Trophoblast cell (in vitro differentiated cells and primary cell): ENCODE results near the gene KRTAP4-1.
"Not testable (repeated sequence)": the region's sequence is repeated elsewhere in the genome, so short reads cannot be mapped to it uniquely, and the experiment has no call there.

Source experiments
- DNase-seq, 2 donors: peaks; one replicate each; pipeline ENCODE4 v3.0.0-alpha.2; 2016
- H2AFZ ChIP-seq: 2 replicates; pipeline ENCODE4 v1.6.1; 2013; ENCODE audit warnings: low read length, moderate library complexity, mild to moderate bottlenecking; ENCODE audit not compliant: insufficient read depth, poor library complexity
- H2AK5ac ChIP-seq: 2 replicates; pipeline ENCODE4 v1.6.1; 2013; ENCODE audit warnings: mild to moderate bottlenecking, low read length
- H2BK120ac ChIP-seq: 2 replicates; pipeline ENCODE4 v1.6.1; 2013; ENCODE audit warnings: low read length, mild to moderate bottlenecking, moderate library complexity; ENCODE audit not compliant: insufficient read depth, poor library complexity
- H2BK12ac ChIP-seq: 2 replicates; pipeline ENCODE4 v1.6.1; 2013; ENCODE audit warnings: mild to moderate bottlenecking, low read length, moderate library complexity
- H2BK5ac ChIP-seq: 2 replicates; pipeline ENCODE4 v1.6.1; 2013; ENCODE audit warnings: low read length, low read depth, moderate library complexity, mild to moderate bottlenecking; ENCODE audit not compliant: poor library complexity
- H3K14ac ChIP-seq: 2 replicates; pipeline ENCODE4 v1.6.1; 2013; ENCODE audit warnings: mild to moderate bottlenecking, low read length
- H3K18ac ChIP-seq: 2 replicates; pipeline ENCODE4 v1.6.1; 2013; ENCODE audit warnings: mild to moderate bottlenecking, low read length
- H3K23ac ChIP-seq: 2 replicates; pipeline ENCODE4 v1.6.1; 2013; ENCODE audit warnings: low read length
- H3K27ac ChIP-seq: 2 replicates; pipeline ENCODE4 v1.5.1; 2013; ENCODE audit warnings: low read depth, mild to moderate bottlenecking, inconsistent platforms, low read length, moderate library complexity
- H3K27me3 ChIP-seq: 2 replicates; pipeline ENCODE4 v1.6.1; 2013; ENCODE audit warnings: inconsistent platforms, mild to moderate bottlenecking, low read length, moderate library complexity; ENCODE audit not compliant: insufficient read depth
- H3K36me3 ChIP-seq, 2 experiments: 1 replicate in 1 of 2; 2 replicates in 1 of 2; pipeline ENCODE4 v1.6.1; 2013; ENCODE audit warnings: low read length in 2 of 2, mild to moderate bottlenecking in 2 of 2, moderate library complexity in 1 of 2; ENCODE audit not compliant: insufficient read depth in 2 of 2, control insufficient read depth in 1 of 2
- H3K4ac ChIP-seq: 2 replicates; pipeline ENCODE4 v1.6.1; 2013; ENCODE audit warnings: low read depth, mild to moderate bottlenecking, low read length, moderate library complexity
- H3K4me1 ChIP-seq, 2 experiments: 1 replicate in 1 of 2; 2 replicates in 1 of 2; pipeline ENCODE4 v1.6.1; 2013; ENCODE audit warnings: low read length in 2 of 2, mild to moderate bottlenecking in 2 of 2, moderate library complexity in 1 of 2; ENCODE audit not compliant: insufficient read depth in 2 of 2, control insufficient read depth in 1 of 2
- H3K4me2 ChIP-seq: 2 replicates; pipeline ENCODE4 v1.6.1; 2013; ENCODE audit warnings: inconsistent platforms, mild to moderate bottlenecking, low read length, moderate library complexity
- H3K4me3 ChIP-seq: 2 replicates; pipeline ENCODE4 v1.5.1; 2013; ENCODE audit warnings: mild to moderate bottlenecking, low read depth, low read length, inconsistent platforms
- H3K79me1 ChIP-seq: one replicate; pipeline ENCODE4 v1.6.1; 2013; ENCODE audit warnings: low read length
- H3K79me2 ChIP-seq: 2 replicates; pipeline ENCODE4 v1.6.1; 2013; ENCODE audit warnings: low read length, mild to moderate bottlenecking; ENCODE audit not compliant: control insufficient read depth, insufficient read depth, poor library complexity
- H3K9ac ChIP-seq: 2 replicates; pipeline ENCODE4 v1.6.1; 2013; ENCODE audit warnings: mild to moderate bottlenecking, low read length
- H3K9me3 ChIP-seq: 2 replicates; pipeline ENCODE4 v1.6.1; 2013; ENCODE audit warnings: low read depth, mild to moderate bottlenecking, control low read depth, inconsistent platforms, low read length; ENCODE audit not compliant: insufficient read depth
- H4K12ac ChIP-seq: 2 replicates; pipeline ENCODE4 v1.6.1; 2013; ENCODE audit warnings: low read depth, mild to moderate bottlenecking, low read length, moderate library complexity
- H4K8ac ChIP-seq: 2 replicates; pipeline ENCODE4 v1.6.1; 2013; ENCODE audit warnings: low read depth, mild to moderate bottlenecking, low read length, moderate library complexity
- H4K91ac ChIP-seq: one replicate; pipeline ENCODE4 v1.6.1; 2013; ENCODE audit warnings: low read depth, mild to moderate bottlenecking, low read length, moderate library complexity
- WGBS: extraction: QIAGEN DNeasy Blood & Tissue Kit; methylation state at CpG from one replicate; pipeline ENCODE4 v1.1.7; 2013; ENCODE audit warnings: missing lambda C conversion rate; ENCODE audit not compliant: insufficient read length, insufficient coverage; ENCODE audit errors: extremely low coverage; 5-methylcytosine and 5-hydroxymethylcytosine counted together

The KRTAP4-1 gene

DNA sequence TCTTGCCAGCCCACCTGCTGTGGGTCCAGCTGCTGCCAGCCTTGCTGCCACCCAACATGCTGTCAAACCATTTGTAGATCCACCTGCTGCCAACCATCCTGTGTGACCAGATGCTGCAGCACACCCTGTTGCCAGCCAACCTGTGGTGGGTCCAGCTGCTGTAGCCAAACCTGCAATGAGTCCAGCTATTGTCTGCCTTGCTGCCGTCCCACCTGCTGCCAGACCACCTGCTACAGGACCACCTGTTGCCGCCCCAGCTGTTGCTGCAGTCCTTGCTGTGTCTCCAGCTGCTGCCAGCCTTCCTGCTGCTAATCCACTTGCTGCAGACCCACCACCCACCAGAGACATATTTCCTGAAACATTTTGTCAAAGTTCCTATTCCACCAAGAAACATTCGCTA is 5.6 kb upstream of the KRTAP4-1 start:
- Histone ChIP-seq H3K27ac (no peak overlapping the region), H4K12ac (no peak overlapping the region), H2BK5ac (no peak overlapping the region), H3K4me2 (no peak overlapping the region), H3K18ac (no peak overlapping the region), H2BK12ac (no peak overlapping the region), H3K27me3 (no peaks in the 10 kb centered on the region), H3K79me2 (no peaks in the 10 kb centered on the region), H4K8ac (no peak overlapping the region), H3K36me3 (no peaks in the 10 kb centered on the region), H3K79me1 (no peaks in the 10 kb centered on the region), H3K4me1 (no peaks in the 10 kb centered on the region), H3K23ac (no peak overlapping the region), H3K9ac (no peak overlapping the region), H2AFZ (no peak overlapping the region), H3K14ac (no peak overlapping the region), H4K91ac (no peak overlapping the region), H2AK5ac (no peak overlapping the region), H3K9me3 (no peaks in the 10 kb centered on the region), H3K4ac (no peak overlapping the region), H3K4me3 (no peak overlapping the region), H2BK120ac (no peak overlapping the region)
- WGBS: no CpG with 5 or more reads among the region's 3 CpGs
- DNase-seq: no peak

DNA sequence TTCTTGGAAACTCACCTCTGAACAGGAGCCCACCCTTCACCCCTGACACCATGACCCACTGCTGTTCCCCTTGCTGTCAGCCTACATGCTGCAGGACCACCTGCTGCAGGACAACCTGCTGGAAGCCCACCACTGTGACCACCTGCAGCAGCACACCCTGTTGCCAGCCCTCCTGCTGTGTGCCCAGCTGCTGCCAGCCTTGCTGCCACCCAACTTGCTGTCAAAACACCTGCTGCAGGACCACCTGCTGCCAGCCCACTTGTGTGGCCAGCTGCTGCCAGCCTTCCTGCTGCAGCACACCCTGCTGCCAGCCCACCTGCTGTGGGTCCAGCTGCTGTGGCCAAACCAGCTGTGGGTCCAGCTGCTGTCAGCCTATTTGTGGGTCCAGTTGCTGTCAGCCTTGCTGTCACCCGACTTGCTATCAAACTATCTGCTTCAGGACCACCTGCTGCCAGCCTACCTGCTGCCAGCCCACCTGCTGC is 5.2 kb upstream of the KRTAP4-1 start, which contains the start of gene KRTAP9-1:
Gene KRTAP9-1 (plus strand): TSS at position 51 of the 482 bp plus-strand sequence. CDS start 0 bp downstream, at position 51.
- H3K9me3 ChIP-seq, H3K9ac ChIP-seq, H3K79me1 ChIP-seq, H4K8ac ChIP-seq, H3K27me3 ChIP-seq, H2AFZ ChIP-seq, H2BK5ac ChIP-seq, H3K23ac ChIP-seq, H2BK12ac ChIP-seq, H3K36me3 ChIP-seq, H3K4ac ChIP-seq, H2AK5ac ChIP-seq, H3K14ac ChIP-seq, H4K12ac ChIP-seq, H3K4me1 ChIP-seq, DNase-seq, H3K27ac ChIP-seq, H4K91ac ChIP-seq, H3K18ac ChIP-seq, H3K79me2 ChIP-seq, H3K4me3 ChIP-seq, H2BK120ac ChIP-seq, H3K4me2 ChIP-seq: not testable (repeated sequence)
- no CpG with 5 or more reads among the region's 1 CpG for WGBS

DNA sequence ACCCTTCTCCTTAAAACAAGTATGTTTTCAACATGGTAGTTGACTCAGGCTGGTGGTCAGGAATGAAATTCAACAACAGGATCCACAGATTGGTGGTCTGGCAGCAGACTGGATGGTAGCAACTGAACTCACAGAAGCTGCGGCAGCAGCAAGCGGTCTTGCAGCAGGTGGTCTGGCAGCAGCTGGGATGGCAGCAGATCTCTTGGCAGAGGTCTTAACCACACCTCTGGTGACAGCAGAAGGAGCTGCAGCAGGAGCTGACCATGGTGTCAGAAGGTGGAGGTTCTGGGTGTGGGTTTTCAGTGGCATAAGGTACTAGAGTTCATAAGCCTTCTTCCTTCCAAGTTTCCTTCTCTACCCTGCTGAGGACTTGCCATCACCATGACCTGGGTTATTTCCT is 2.2 kb upstream of the KRTAP4-1 start:
- H3K4me2 ChIP-seq: no peak overlapping the region
- no peaks in the 10 kb centered on the region for H3K36me3 ChIP-seq
- no peak overlapping the region for H4K8ac ChIP-seq
- H2AFZ ChIP-seq: no peak overlapping the region
- no peaks in the 10 kb centered on the region for H3K79me1 ChIP-seq
- no peak overlapping the region for H3K9ac ChIP-seq
- no peak overlapping the region for H3K27ac ChIP-seq
- DNase-seq: no peak
- no peaks in the 10 kb centered on the region for H3K27me3 ChIP-seq
- no peak overlapping the region for H4K91ac ChIP-seq
- no peak overlapping the region for H4K12ac ChIP-seq
- H2BK120ac ChIP-seq: no peak overlapping the region
- no peak overlapping the region for H3K23ac ChIP-seq
- no peak overlapping the region for H3K14ac ChIP-seq
- no peak overlapping the region for H2AK5ac ChIP-seq
- no peaks in the 10 kb centered on the region for H3K4me1 ChIP-seq
- no CpG with 5 or more reads among the region's 2 CpGs for WGBS
- H2BK5ac ChIP-seq: no peak overlapping the region
- no peaks in the 10 kb centered on the region for H3K9me3 ChIP-seq
- H3K4ac ChIP-seq: no peak overlapping the region
- no peaks in the 10 kb centered on the region for H3K79me2 ChIP-seq
- no peak overlapping the region for H3K4me3 ChIP-seq
- no peak overlapping the region for H3K18ac ChIP-seq
- no peak overlapping the region for H2BK12ac ChIP-seq

DNA sequence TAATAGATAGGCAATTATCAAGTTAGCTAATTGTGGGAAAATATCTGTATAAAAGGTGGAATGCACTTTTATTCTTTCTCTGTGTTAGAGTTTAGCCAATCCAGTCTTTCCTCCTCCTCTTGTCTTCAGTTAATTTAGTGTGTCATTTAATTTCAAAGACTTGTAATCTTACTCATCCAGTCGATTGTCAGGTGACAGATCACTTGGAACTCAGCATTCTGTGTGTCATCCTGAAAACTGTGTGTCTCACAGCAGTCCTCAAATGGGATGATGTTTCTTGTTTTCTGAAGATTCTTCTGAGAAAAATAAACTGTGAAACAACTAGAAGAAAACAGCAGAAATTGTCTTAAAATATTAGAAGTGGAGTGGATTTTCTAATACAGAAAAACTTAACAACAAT is 290 bp upstream of the KRTAP4-1 start:
- WGBS: no CpG with 5 or more reads among the region's 1 CpG
- no peak overlapping the region for H2AFZ ChIP-seq
- H4K12ac ChIP-seq: no peak overlapping the region
- H3K4me1 ChIP-seq: no peaks in the 10 kb centered on the region
- no peaks in the 10 kb centered on the region for H3K9me3 ChIP-seq
- no peak overlapping the region for H3K4me2 ChIP-seq
- no peak overlapping the region for H3K4ac ChIP-seq
- H3K27ac ChIP-seq: no peak overlapping the region
- H3K79me2 ChIP-seq: no peaks in the 10 kb centered on the region
- DNase-seq: no peak
- H3K27me3 ChIP-seq: no peaks in the 10 kb centered on the region
- no peak overlapping the region for H3K9ac ChIP-seq
- no peak overlapping the region for H2BK120ac ChIP-seq
- H3K79me1 ChIP-seq: no peaks in the 10 kb centered on the region
- H3K4me3 ChIP-seq: no peak overlapping the region
- no peak overlapping the region for H2BK12ac ChIP-seq
- no peak overlapping the region for H3K18ac ChIP-seq
- H3K14ac ChIP-seq: no peak overlapping the region
- no peaks in the 10 kb centered on the region for H3K36me3 ChIP-seq
- H2AK5ac ChIP-seq: no peak overlapping the region
- H3K23ac ChIP-seq: no peak overlapping the region
- H4K91ac ChIP-seq: no peak overlapping the region
- no peak overlapping the region for H4K8ac ChIP-seq
- H2BK5ac ChIP-seq: no peak overlapping the region
